GM13976 (cell line): ENCODE measurements around the gene TNNT3.

Source experiments
- DNase-seq: peaks from one replicate; pipeline ENCODE4 v3.0.0; 2012; ENCODE audit warnings: low spot score
- CTCF ChIP-seq: IDR thresholded peaks from 2 replicates; pipeline ENCODE4 v1.5.1; 2012; ENCODE audit warnings: borderline replicate concordance, mild to moderate bottlenecking; ENCODE audit not compliant: insufficient read depth; ENCODE audit errors: extremely low read depth, missing control alignments, control extremely low read depth
- in situ Hi-C: fragments of 300-500 bp; cut with MboI; formaldehyde crosslinking; loops from one replicate; pipeline ENCODE4 v1.12.0; 2022; ENCODE audit warnings: low sequenced_read_pairs, mixed read lengths, inconsistent platforms; ENCODE audit not compliant: unreplicated experiment

Gene TNNT3

GRCh38 chr11:1978720-1979473 lies 59.4 kb downstream of the TNNT3 start:
- TF ChIP-seq CTCF = no peak
- no peak for DNase-seq
- in situ Hi-C loops = no loop called here

DNA sequence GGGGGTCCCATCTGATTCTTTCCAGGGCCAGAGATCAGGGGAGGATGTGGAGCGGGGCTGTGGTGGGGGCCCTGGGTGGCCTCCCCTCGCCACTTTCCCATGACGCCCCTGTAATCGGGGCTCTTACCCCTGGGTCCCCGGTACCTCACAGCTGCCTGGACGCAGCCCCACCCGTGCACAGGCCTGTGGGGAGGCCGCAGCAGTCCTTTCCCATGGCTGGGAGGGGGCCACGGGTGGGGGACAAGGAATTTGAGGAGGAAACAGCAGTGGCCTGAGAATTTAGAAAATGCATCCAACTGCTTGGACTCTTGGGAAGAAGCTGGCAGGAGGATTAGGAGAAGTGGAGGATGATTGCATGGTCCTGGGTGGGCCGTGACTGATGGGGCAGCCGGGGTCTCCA lies 60.1 kb downstream of the TNNT3 start:
- in situ Hi-C loops = no loop called here
- TF ChIP-seq CTCF = no peak
- no peak for DNase-seq

DNA sequence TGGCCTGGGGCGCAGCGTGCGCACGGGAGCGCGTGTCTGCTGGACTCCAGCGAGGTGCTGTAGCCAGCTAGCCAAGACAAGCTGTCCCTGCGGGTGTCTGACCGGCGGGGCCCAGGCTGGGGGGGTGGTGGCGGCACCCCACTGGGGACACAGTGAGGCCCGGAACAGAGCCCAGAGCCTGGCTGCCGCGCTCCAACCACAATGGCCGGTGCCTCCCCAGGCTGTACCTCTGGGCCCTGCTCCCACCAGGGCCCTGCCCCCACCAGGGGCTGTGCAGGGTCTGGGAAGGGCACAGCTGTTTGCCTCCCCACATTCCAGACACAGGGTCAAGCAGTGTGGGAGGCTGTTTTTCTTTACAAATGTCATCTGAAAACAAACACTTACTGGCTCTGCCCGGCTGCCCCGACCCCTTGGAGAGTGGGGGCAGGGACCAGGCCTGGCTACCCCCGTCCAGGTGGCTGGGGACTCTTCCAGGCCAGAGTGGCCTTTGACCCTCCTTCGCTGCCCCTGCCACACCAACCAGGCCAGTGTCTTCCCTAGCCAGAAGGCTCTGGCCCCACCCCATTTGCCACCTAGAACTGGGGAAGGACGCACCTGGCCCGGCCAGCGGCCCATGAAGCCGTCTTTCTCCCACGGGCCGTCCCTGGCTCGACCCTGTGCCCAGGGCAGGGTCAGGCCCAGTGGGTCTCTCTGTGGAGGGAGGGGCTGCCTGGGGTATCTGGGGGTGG lies 63.5 kb downstream of the TNNT3 start:
- DNase-seq = no peak
- TF ChIP-seq CTCF = no peak
- in situ Hi-C loops = no loop called here

GRCh38 chr11:1983601-1983961 lies 64.1 kb downstream of the TNNT3 start:
- in situ Hi-C loops = no loop called here
- DNase-seq = no peak

DNA sequence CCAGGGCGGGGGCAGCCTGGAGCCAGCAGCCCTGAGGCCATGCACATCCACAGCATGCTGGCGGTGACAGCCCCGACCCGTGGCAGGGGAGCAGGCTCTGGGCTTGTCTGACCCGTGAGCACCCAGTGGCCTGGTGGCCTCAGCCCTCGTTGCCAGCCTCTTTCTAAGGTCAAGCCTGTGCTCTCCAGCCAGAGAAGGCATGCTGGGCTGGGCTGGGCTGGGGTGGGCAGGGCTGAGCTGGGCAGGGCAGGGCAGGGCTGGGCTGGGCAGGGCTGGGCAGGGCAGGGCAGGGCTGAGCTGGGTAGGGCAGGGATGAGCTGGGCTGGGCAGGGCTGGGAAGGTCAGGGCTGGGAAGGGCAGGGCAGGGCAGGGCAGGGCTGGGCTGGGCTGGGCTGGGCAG lies 67.5 kb downstream of the TNNT3 start:
- DNase-seq = no peak
- in situ Hi-C loops = no loop called here
- no peak for TF ChIP-seq CTCF

More at GRCh38 chr11:1983601-1983961, 64.1 kb downstream of the TNNT3 start:
- no peak for TF ChIP-seq CTCF

DNA sequence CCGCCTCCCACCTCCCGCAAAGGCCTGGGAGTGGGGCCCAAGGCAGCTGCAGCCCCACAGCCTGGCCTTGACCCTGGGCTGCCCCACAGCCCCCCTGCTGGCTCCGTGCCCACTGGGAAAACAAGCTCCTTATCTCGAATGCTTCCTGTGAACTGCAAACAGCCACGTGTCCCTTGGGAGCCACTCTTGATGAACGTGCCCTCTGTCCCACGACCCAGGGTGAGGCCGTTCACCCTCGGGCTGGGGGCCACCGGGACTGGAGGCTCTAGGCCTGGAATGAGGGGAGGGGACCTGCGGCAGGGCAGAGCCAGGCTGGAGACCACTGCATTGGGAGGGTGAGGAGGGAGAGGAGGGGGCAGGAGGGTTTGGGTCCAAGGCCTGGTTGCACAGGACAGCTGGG lies 68.7 kb downstream of the TNNT3 start:
- no peak for TF ChIP-seq CTCF
- DNase-seq = no peak
- in situ Hi-C loops = no loop called here
